Activated CD4-positive, alpha-beta memory T cell treated with anti-CD3 and anti-CD28 coated beads, Interleukin-2, amount 10 ng/mL, durations not matched to agents 7 days and 5 days (primary cell): ENCODE measurements around the gene SIGLEC10. TPM values are rescaled to one million over a fixed set of nuclear protein-coding genes. Genes with fewer than 3 reads are reported as not detected.
A peak's percentile ranks its signal among the peaks of the same experiment; 100 is the strongest.
"Not testable (repeated sequence)": the region's sequence is repeated elsewhere in the genome, so short reads cannot be mapped to it uniquely, and the experiment has no call there.

Experiments used
- CTCF ChIA-PET: fragments of 350-600 bp; sonication (Branson Sonifier 250); formaldehyde crosslinking; loops from one replicate; lab custom pipeline; 2021; ENCODE audit warnings: antibody characterized with exemption, inconsistent platforms; lab: Charles Lee
- POLR2A ChIA-PET: fragments of 350-600 bp; sonication (Branson Sonifier 250); formaldehyde crosslinking; loops from one replicate; lab custom pipeline; 2021; ENCODE audit warnings: antibody characterized with exemption; lab: Charles Lee
- DNase-seq: peaks from one replicate; pipeline ENCODE4 v3.0.0-alpha.2; 2020
- H3K27ac Mint-ChIP-seq: one replicate; pipeline ENCODE4 v1.8.0; 2021; ENCODE audit warnings: mild to moderate bottlenecking, mixed read lengths
- H3K27me3 Mint-ChIP-seq: one replicate; pipeline ENCODE4 v1.8.0; 2021; ENCODE audit warnings: mixed read lengths
- H3K36me3 Mint-ChIP-seq: one replicate; pipeline ENCODE4 v1.8.0; 2021; ENCODE audit warnings: low read depth, mixed read lengths
- H3K4me1 Mint-ChIP-seq: one replicate; pipeline ENCODE4 v1.8.0; 2021; ENCODE audit warnings: mixed read lengths
- H3K4me3 Mint-ChIP-seq: one replicate; pipeline ENCODE4 v1.8.0; 2021; ENCODE audit warnings: mild to moderate bottlenecking, mixed read lengths
- H3K9me3 Mint-ChIP-seq: one replicate; pipeline ENCODE4 v1.8.0; 2021; ENCODE audit warnings: mixed read lengths
- total RNA-seq, 2 experiments: library from RNA; stranded (reverse); gene quantifications; one replicate each; pipeline ENCODE4 v1.2.3, GENCODE V29; 2021

SIGLEC10 gene
- total RNA-seq, 2 experiments from 2014 or later, result 0.45 to 0.88 TPM

DNA sequence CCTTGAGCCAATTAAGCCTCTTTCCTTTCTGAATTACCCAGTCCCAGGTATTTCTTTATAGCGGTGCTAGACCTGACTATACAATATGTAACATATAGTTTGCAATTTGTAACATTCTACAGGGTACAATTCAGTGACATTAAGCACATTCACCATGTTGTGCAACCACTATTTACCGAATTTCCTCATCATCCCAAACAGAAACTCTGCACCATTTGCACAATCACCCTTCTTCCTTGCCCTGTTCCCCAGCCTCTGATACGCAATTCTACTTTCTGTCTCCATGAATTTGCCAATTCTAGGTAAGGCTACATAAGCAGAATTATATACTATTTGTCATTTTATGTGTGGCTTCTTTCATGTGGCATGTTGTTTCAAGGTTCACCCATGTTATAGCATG lies 13.7 kb upstream of the SIGLEC10 start:
- POLR2A ChIA-PET, result no interaction called here
- DNase-seq, result no peak
- H3K27me3 Mint-ChIP-seq, result peaks cover 16% of the 10 kb centered on the region
- no peaks in the 10 kb centered on the region for H3K36me3 Mint-ChIP-seq
- no peaks in the 10 kb centered on the region for H3K9me3 Mint-ChIP-seq
- no peaks in the 10 kb centered on the region for H3K4me1 Mint-ChIP-seq
- no peak overlapping the region for H3K27ac Mint-ChIP-seq
- no peak overlapping the region for H3K4me3 Mint-ChIP-seq
- CTCF ChIA-PET, result no interaction called here

DNA sequence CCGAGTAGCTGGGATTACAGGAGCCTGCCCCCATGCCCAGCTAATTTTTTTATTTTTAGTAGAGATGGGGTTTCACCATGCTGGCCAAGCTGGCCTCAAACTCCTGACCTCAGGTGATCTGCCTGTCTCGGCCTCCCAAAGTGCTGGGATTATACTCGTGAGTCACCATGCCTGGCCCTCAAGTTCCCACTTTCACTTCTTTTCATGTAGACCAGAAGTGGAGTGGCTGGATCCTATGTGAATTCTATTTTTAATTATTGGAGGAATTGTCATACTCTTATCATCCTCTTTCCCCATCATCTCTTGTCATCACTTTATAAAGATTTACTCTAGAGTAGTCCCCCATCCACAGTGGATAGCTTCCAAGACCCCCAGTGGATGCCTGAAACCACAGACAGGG lies 12.8 kb upstream of the SIGLEC10 start:
- CTCF ChIA-PET, result no interaction called here
- Mint-ChIP-seq H3K9me3 (no peaks in the 10 kb centered on the region), H3K4me1 (no peaks in the 10 kb centered on the region), H3K27ac (no peak overlapping the region), H3K36me3 (no peaks in the 10 kb centered on the region), H3K27me3 (peaks cover 10% of the 10 kb centered on the region), H3K4me3 (no peak overlapping the region)
- no peak for DNase-seq
- POLR2A ChIA-PET, result no interaction called here

DNA sequence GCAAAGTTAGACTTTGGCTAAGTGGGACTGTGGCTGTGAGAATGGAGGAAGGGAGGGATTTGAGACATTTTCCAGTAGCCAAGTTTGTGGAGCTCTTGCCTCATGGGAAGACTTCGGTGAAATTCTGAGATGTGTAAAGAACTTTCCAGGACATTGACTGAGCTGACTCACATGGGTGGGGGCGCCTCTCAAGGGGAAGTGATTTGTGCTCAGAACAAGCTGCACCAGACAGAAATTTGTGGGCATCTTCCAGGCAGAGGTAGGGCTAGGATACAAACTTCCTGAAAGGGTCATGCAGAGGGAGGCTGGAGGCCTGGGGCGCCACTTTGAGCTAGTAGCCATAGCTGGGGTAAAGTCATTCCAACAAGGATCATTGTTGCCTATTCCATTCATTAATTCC lies 9.8 kb upstream of the SIGLEC10 start:
- Mint-ChIP-seq H3K36me3 (no peaks in the 10 kb centered on the region), H3K9me3 (no peaks in the 10 kb centered on the region), H3K27me3 (peaks cover 8% of the 10 kb centered on the region), H3K27ac (no peak overlapping the region), H3K4me1 (no peaks in the 10 kb centered on the region), H3K4me3 (no peak overlapping the region)
- no peak for DNase-seq
- ChIA-PET POLR2A (no interaction called here), CTCF (interaction anchor here (0.8 to 1.2 kb wide), 2 partner anchors 11 to 379 kb away, joined by 3 to 7 read pairs; no protein-coding TSS in a partner anchor)

DNA sequence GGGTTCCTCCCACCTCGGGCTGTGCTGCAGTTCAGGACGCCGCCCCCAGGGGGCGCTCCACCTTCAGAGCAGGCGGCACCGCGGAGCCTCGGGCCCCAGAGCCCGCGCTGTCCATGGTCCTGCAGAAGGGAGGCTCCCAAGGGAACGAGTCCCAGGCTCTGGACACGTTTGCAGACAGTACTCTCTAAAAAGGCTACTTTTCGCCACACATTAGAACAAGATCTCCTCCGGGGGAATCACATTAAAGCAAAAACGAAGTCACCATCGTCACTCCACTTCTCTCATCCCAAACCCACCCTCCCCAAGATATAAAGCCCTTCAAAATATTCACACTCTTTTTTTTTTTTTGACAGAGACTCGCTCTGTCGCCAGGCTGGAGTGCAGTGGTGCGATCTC lies 4.6 kb upstream of the SIGLEC10 start:
- POLR2A ChIA-PET, result interaction anchor here (2.2 kb wide), 1 partner anchor 27 kb away, joined by 8 read pairs; no protein-coding TSS in a partner anchor
- no peaks in the 10 kb centered on the region for H3K36me3 Mint-ChIP-seq
- H3K4me1 Mint-ChIP-seq, result peaks cover 9% of the 10 kb centered on the region
- no peaks in the 10 kb centered on the region for H3K9me3 Mint-ChIP-seq
- peak; percentile 88 for DNase-seq
- H3K27ac Mint-ChIP-seq, result no peak overlapping the region
- H3K27me3 Mint-ChIP-seq, result peaks cover 24% of the 10 kb centered on the region
- no peak overlapping the region for H3K4me3 Mint-ChIP-seq
- CTCF ChIA-PET, result interaction anchor here (0.6 to 5.0 kb wide), 21 partner anchors 14 to 266 kb away, joined by 3 to 57 read pairs (median 4); partner anchors contain the start of genes ETFB and NKG7

DNA sequence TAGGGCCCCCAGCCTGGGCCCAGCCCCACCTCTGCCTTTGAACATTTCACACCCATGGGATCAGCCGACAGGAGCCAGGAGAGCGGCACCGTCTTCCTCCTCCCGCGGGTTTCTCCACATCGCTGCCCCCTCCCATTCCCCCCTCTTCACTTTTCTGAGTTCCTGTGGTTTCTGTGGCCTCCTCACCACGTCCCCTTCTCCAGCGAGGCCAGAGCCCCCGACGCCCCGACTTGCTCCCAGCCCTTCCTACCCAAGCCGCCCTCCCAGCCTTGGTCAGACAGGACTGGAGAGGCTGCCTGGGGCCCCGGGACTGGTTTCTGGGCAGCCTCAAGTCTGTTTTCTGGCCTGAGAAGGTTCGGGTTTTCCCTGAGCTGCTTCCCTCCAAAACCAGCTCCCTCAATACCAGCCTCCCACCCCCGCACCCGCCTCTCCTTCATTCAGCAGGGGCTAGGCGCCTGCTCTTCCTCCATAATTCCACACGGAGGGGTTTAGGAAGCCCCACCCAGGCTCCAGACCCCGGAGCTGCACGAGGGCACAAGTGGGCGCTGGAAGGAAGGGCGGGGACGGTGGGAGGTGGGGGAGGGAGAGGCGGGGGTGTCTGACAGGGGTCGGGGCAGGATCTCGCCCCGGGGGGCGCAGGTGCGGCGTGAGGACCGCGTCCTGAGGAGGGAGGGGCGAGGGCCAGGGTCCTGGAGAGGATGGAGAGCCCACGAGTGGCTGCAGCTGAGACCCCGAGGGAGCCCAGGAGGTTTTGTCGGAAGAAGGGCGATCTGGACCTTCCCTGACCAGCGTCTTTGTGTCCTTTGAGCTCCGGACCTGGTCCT lies 4.0 kb upstream of the SIGLEC10 start:
- Mint-ChIP-seq H3K9me3 (no peaks in the 10 kb centered on the region), H3K27ac (no peak overlapping the region)
- POLR2A ChIA-PET, result interaction anchor here (2.2 kb wide), 1 partner anchor 27 kb away, joined by 8 read pairs; no protein-coding TSS in a partner anchor

DNA sequence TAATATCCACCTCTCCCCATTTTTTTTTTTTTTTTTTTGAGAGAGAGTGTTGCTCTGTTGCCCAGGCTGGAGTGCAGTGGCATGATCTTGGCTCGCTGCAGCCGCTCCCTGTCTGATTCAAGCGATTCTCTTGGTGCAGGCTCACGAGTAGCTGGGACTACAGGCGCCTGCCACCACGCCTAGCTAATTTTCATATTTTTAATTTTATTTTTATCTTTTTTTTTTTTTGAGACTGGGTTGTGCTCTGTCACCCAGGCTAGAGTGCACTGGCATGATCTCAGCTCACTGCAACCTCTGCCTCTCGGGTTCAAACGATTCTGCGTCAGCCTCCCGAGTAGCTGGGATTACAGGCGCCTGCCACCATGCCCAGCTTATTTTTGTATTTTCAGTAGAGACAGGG lies 3.1 kb upstream of the SIGLEC10 start:
- H3K9me3 Mint-ChIP-seq, H3K36me3 Mint-ChIP-seq, DNase-seq, H3K4me3 Mint-ChIP-seq, H3K27ac Mint-ChIP-seq: not testable (repeated sequence)
- Mint-ChIP-seq H3K4me1 (peaks cover 12% of the 10 kb centered on the region), H3K27me3 (peaks cover 21% of the 10 kb centered on the region)
- ChIA-PET POLR2A (interaction anchor here (2.2 kb wide), 1 partner anchor 26 kb away, joined by 8 read pairs; no protein-coding TSS in a partner anchor), CTCF (interaction anchor here (0.7 to 5.0 kb wide), 14 partner anchors 13 to 243 kb away, joined by 3 to 57 read pairs (median 6); partner anchors contain the start of genes ETFB and NKG7)

More for the DNA sequence above, 4.0 kb upstream of the SIGLEC10 start:
- CTCF ChIA-PET, result interaction anchor here (0.6 to 5.0 kb wide), 25 partner anchors 14 to 285 kb away, joined by 3 to 57 read pairs (median 4); partner anchors contain the start of genes ETFB and NKG7
- H3K27me3 Mint-ChIP-seq, result peaks cover 21% of the 10 kb centered on the region
- no peak for DNase-seq
- no peaks in the 10 kb centered on the region for H3K36me3 Mint-ChIP-seq
- H3K4me1 Mint-ChIP-seq, result peaks cover 12% of the 10 kb centered on the region
- H3K4me3 Mint-ChIP-seq, result no peak overlapping the region

DNA sequence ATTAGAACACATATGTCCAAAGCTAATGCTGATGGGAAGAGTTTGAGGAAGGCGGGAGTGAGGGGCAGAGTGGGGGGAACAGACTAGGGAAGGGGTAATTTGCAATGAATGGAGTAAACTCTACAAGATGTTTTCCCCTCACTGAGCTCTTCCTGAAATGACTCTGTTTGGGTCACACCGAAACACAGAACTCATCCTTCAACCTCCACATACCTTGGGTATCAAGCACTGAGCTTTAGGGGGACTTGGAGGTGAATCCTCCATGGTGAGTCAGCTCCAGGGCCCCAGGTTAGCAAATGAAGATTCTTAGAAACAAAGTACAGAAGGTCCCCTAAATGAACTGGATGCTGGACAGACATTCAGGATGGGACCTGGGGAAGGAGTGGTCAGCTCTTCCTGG lies 1.3 kb upstream of the SIGLEC10 start:
- no peaks in the 10 kb centered on the region for H3K36me3 Mint-ChIP-seq
- ChIA-PET POLR2A (interaction anchor here (2.9 kb wide), 1 partner anchor 24 kb away, joined by 20 read pairs; no protein-coding TSS in a partner anchor), CTCF (interaction anchor here (1.0 to 5.0 kb wide), 7 partner anchors 11 to 242 kb away, joined by 3 to 57 read pairs (median 6); no protein-coding TSS in a partner anchor)
- no peak for DNase-seq
- H3K4me1 Mint-ChIP-seq, result peaks cover 12% of the 10 kb centered on the region
- peaks cover 20% of the 10 kb centered on the region for H3K27me3 Mint-ChIP-seq
- no peaks in the 10 kb centered on the region for H3K9me3 Mint-ChIP-seq
- H3K4me3 Mint-ChIP-seq, result no peak overlapping the region
- H3K27ac Mint-ChIP-seq, result no peak overlapping the region

DNA sequence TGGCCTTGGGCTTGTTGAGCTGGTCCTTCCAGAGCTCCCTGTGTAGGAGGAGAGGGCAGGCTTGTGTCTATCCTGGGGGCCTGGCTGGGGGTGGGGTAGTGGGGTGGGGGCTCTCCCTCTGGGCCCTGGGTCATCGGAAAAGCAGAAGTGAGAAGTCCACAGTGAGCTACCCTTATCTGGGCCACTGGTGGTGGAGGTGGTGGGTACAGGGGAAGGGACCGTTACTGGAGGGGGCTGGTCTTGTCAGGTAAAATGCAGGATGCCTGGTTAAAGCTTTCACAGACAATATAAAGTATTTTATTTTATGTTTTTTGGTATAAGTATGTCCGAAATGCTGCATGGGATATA lies 342 bp upstream of the SIGLEC10 start:
- H3K36me3 Mint-ChIP-seq, result no peaks in the 10 kb centered on the region
- CTCF ChIA-PET, result interaction anchor here (0.6 to 2.4 kb wide), 10 partner anchors 10 to 243 kb away, joined by 3 to 9 read pairs (median 4); no protein-coding TSS in a partner anchor
- H3K27me3 Mint-ChIP-seq, result peaks cover 20% of the 10 kb centered on the region
- H3K4me1 Mint-ChIP-seq, result peaks cover 12% of the 10 kb centered on the region
- no peaks in the 10 kb centered on the region for H3K9me3 Mint-ChIP-seq
- no peak overlapping the region for H3K27ac Mint-ChIP-seq
- H3K4me3 Mint-ChIP-seq, result no peak overlapping the region
- DNase-seq, result no peak
- POLR2A ChIA-PET, result interaction anchor here (1.1 to 2.9 kb wide), 3 partner anchors 23 to 67 kb away, joined by 4 to 20 read pairs (median 6); partner anchors contain the start of gene NKG7

DNA sequence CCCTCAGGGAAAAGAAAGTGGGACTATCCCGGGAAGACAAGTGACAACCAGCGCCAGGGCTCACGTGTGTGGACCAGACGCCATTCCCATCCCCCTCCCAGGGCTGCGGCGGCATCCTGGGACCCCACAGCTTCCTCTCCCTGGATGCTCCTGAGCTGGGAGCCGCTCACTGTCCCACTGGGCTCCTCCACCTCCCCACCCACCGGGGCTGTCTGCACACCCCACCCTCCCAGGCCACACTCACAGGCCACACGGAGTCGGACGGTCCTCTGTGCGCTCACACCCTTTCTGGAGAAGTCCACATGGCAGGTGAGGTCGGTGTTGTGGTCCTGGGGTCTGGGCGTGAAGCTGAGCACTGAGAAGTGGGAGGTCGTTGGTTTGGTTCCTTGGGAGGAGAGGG lies 1.0 kb downstream of the SIGLEC10 start:
- not testable (repeated sequence) for H3K36me3 Mint-ChIP-seq, H3K27ac Mint-ChIP-seq, H3K9me3 Mint-ChIP-seq, H3K4me1 Mint-ChIP-seq, DNase-seq, H3K4me3 Mint-ChIP-seq
- ChIA-PET CTCF (interaction anchor here (0.9 to 1.8 kb wide), 3 partner anchors 18 to 99 kb away, joined by 3 to 6 read pairs (median 3); no protein-coding TSS in a partner anchor), POLR2A (interaction anchor here (2.0 to 2.9 kb wide), 2 partner anchors 22 to 44 kb away, joined by 6 to 20 read pairs; partner anchors contain the start of gene NKG7)
- peaks cover 16% of the 10 kb centered on the region for H3K27me3 Mint-ChIP-seq

DNA sequence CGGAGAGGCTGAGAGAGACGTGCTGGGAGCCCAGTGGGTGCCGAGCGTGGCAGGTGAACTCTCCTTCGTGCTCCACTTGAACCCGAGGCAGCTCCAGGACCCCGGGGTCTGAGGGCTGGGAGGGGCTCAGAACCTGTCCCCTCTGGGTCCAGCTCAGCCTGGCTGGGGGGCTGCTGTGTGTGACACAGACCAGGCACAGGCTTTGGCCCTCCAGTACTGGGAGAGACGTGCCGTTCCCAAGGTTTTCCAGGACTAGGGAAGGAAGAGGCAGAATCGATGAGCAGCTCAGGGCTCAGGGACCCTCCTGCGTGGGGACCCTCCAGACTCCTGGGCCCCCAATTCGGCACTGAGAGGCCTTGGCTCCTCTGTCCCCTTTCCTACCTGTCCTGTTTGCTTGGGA lies 2.3 kb downstream of the SIGLEC10 start:
- peaks cover 9% of the 10 kb centered on the region for H3K4me1 Mint-ChIP-seq
- peaks cover 11% of the 10 kb centered on the region for H3K27me3 Mint-ChIP-seq
- no peak overlapping the region for H3K4me3 Mint-ChIP-seq
- H3K27ac Mint-ChIP-seq, result no peak overlapping the region
- H3K36me3 Mint-ChIP-seq, result no peaks in the 10 kb centered on the region
- ChIA-PET CTCF (interaction anchor here (1.1 kb wide), 1 partner anchor 240 kb away, joined by 4 read pairs; no protein-coding TSS in a partner anchor), POLR2A (no interaction called here)
- H3K9me3 Mint-ChIP-seq, result no peaks in the 10 kb centered on the region
- DNase-seq, result no peak

DNA sequence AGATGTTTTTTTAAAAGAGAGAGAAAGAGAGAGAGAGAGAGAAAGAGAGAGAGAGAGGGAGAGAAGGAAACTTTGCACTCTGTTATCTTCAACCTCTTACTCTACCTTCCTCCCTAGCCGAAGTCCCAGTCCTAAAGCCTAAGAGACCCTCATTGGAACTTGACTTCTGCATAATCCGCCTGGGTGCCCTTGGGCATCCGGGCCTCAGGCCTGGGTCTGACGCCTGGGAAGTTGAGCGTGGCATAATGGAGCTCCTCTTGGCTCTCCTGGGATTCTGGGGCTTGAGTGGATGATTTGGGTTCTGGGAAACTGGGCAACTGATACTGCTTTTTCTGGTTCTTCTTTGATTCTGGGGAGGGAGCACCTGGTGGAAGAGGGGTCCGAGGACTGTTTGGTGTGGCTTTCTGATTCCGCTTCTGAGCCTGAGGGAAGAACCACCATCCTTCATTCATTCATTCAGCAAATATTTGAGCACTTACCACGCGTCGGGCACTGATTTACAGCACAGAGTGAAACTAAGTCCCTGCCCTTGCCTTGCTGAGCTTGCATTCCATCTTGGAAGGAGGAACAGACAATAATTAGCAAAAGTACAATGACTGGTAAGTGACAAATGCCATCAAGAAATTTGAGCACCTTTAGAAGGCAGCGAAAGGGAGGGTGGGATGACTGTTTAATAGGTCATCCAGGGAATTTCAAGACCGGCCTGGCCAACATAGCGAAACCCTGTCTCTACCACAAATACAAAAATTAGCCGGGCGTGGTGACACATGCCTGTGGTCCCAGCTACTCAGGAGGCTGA lies 6.3 kb downstream of the SIGLEC10 start:
- H3K36me3 Mint-ChIP-seq, result no peaks in the 10 kb centered on the region

DNA sequence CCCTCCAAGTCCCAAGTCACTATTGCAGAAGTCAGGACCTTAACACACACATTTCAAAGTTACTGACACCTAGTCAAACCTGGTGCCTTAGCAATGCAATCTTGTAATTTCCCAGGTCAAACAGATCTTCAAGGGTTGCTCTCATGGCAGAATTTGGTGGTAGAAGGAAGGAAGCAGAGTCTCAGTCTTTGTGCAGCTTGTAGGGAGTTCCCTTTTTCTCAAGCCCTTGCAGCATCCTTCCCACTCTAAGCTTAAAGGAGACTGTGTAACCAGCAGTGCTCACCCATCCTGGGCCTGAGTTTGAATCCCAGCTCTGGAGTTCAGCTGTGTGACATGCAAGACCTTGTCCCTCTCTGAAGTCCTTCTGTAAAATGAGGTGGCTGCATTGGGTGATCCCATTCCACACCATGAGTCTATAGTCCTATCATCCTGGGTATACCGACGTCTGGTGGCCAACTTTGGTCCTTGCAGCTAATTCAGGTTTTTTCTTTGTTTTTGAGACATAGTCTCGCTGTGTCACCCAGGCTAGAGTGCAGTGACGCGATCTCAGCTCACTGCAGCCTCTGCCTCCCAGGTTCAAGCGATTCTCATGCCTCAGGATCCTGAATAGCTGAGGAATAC lies 9.8 kb downstream of the SIGLEC10 start:
- POLR2A ChIA-PET, result interaction anchor here (1.2 to 1.5 kb wide), 3 partner anchors 40 to 68 kb away, joined by 3 to 4 read pairs (median 4); no protein-coding TSS in a partner anchor
- Mint-ChIP-seq H3K36me3 (peaks cover 16% of the 10 kb centered on the region), H3K27me3 (no peaks in the 10 kb centered on the region), H3K4me3 (no peak overlapping the region), H3K9me3 (peaks cover 9% of the 10 kb centered on the region), H3K27ac (no peak overlapping the region), H3K4me1 (peaks cover 8% of the 10 kb centered on the region)
- peak; percentile 51 for DNase-seq
- CTCF ChIA-PET, result interaction anchor here (0.6 to 2.3 kb wide), 18 partner anchors 8 to 250 kb away, joined by 3 to 15 read pairs (median 3); partner anchors contain the start of genes SIGLEC10 and VSIG10L

More for the DNA sequence above, 6.3 kb downstream of the SIGLEC10 start:
- no peak for DNase-seq
- no peaks in the 10 kb centered on the region for H3K9me3 Mint-ChIP-seq
- H3K4me1 Mint-ChIP-seq, result peaks cover 8% of the 10 kb centered on the region
- no peak overlapping the region for H3K4me3 Mint-ChIP-seq
- ChIA-PET CTCF (no interaction called here), POLR2A (no interaction called here)
- no peak overlapping the region for H3K27ac Mint-ChIP-seq
- no peaks in the 10 kb centered on the region for H3K27me3 Mint-ChIP-seq
